ENCODE measurements around the gene SEC14L1. TPM values are rescaled to one million over a fixed set of nuclear protein-coding genes. Genes with fewer than 3 reads are reported as not detected.

Gene SEC14L1
- total RNA-seq, 1 donor from 2014 or later: 83.5 TPM

DNA sequence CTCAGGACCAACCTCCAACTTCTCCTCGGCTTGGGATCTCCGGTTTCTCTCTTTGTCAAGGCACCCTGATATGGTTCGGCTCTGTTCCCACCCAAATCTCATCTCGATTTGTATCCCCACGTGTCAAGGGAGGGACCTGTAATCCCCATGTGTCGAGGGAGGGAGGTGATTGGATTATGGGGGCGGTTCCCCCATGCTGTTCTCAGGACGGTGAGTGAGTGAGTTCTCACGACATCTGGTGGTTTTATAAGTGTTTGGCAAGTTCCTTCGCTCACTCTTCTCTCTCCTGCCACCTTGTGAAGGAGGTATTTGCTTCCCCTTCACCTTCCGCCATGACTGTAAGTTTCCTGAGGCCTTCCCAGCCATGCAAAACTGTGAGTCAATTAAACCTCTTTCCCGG lies 117.9 kb downstream of the SEC14L1 start:
- no peak overlapping the region for H3K27ac ChIP-seq (ENCODE audit: low read depth, low read length)
- H3K36me3 ChIP-seq (ENCODE audit: control insufficient read depth in 3 of 3, insufficient read depth in 3 of 3, low read length in 3 of 3): no peaks in the 10 kb centered on the region
- H3K9ac ChIP-seq (ENCODE audit: low read depth in 1 of 3, low read length in 3 of 3): no peak overlapping the region
- no peak overlapping the region for H3K4me3 ChIP-seq (ENCODE audit: low read length in 3 of 3)
- no peaks in the 10 kb centered on the region for H3K9me3 ChIP-seq (ENCODE audit: control insufficient read depth in 3 of 3, low read length in 3 of 3)
- peaks cover 6 to 23% (median 19%) of the 10 kb centered on the region in 3 donors for H3K27me3 ChIP-seq (ENCODE audit: control insufficient read depth in 3 of 3, insufficient read depth in 3 of 3, low read length in 3 of 3)
- peaks cover 0 to 3% (median 0%) of the 10 kb centered on the region in 3 donors for H3K4me1 ChIP-seq (ENCODE audit: control insufficient read depth in 3 of 3, insufficient read depth in 3 of 3, low read length in 3 of 3)

DNA sequence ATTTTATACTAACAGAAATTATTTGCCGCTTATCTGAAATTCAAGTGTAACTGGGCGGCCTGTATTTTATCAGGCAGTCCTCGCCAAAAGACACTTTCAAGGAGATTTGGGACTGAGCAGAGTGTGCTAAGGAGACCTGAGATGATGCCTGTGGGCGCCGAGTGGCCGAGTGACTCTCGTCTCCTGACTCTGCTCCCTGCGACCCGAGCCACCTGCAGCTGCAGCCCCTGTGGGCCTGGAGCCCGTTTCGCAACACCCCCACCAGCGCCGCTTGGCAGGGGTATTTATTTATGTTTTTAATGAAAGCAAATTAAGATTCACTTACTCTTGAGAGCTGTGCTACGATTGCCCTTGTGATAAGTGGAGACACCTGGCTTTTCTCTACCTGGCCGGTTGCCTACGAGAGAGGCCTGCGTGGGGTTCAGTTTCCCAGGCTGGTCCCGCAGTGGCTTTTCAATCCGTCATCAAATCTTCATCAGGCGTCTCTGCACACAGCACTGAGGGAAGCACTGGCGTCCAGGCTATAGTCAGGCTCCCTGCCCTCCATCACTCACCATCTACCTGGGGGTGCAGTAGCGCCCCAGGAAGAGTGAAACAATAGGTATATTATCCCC lies 124.0 kb downstream of the SEC14L1 start:
- Histone ChIP-seq H3K9me3 (ENCODE audit: control insufficient read depth in 3 of 3, low read length in 3 of 3) (no peaks in the 10 kb centered on the region), H3K4me3 (ENCODE audit: low read length in 3 of 3) (no peak overlapping the region), H3K36me3 (ENCODE audit: control insufficient read depth in 3 of 3, insufficient read depth in 3 of 3, low read length in 3 of 3) (no peaks in the 10 kb centered on the region), H3K27ac (ENCODE audit: low read depth, low read length) (no peak overlapping the region), H3K9ac (ENCODE audit: low read depth in 1 of 3, low read length in 3 of 3) (no peak overlapping the region), H3K27me3 (ENCODE audit: control insufficient read depth in 3 of 3, insufficient read depth in 3 of 3, low read length in 3 of 3) (no peaks in the 10 kb centered on the region), H3K4me1 (ENCODE audit: control insufficient read depth in 3 of 3, insufficient read depth in 3 of 3, low read length in 3 of 3) (no peaks in the 10 kb centered on the region)

DNA sequence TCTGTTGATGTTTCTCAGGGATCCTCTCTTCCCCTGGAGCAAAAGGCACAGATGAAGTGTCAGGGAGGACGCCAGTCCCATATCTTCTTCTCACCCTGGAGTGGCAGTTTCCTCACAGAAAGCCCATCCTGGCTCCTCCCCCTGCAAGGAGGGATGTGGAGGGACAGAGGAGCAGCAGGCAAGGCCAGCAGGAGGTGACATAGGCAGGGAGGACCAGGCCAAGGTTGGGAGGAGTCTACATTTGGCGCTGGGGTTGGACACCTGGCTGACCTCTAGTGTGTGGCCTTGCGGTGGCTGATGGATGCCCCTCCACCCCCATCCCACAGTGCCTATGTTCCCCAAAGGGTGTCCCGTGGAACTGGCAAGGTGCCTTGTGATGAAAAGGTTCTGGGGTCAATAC lies 125.4 kb downstream of the SEC14L1 start:
- Histone ChIP-seq H3K27ac (ENCODE audit: low read depth, low read length) (no peak overlapping the region), H3K4me1 (ENCODE audit: control insufficient read depth in 3 of 3, insufficient read depth in 3 of 3, low read length in 3 of 3) (no peaks in the 10 kb centered on the region), H3K9me3 (ENCODE audit: control insufficient read depth in 3 of 3, low read length in 3 of 3) (no peaks in the 10 kb centered on the region), H3K9ac (ENCODE audit: low read depth in 1 of 3, low read length in 3 of 3) (no peak overlapping the region), H3K27me3 (ENCODE audit: control insufficient read depth in 3 of 3, insufficient read depth in 3 of 3, low read length in 3 of 3) (no peaks in the 10 kb centered on the region), H3K36me3 (ENCODE audit: control insufficient read depth in 3 of 3, insufficient read depth in 3 of 3, low read length in 3 of 3) (no peaks in the 10 kb centered on the region), H3K4me3 (ENCODE audit: low read length in 3 of 3) (no peak overlapping the region)

Small RNAs within 50 kb of the gene (small RNA-seq; reads per million reads assigned to genes)
- gene RNU4-47P: not detected
